Thoracic aorta (tissue), 2 donors: Measurements from ENCODE around the gene PCDHGA5. TPM values are rescaled to one million over a fixed set of nuclear protein-coding genes. Genes with fewer than 3 reads are reported as not detected.
A peak's percentile ranks its signal among the peaks of the same experiment; 100 is the strongest.
"Not testable (repeated sequence)": the region's sequence is repeated elsewhere in the genome, so short reads cannot be mapped to it uniquely, and the experiment has no call there.

ENCODE experiments used
- ATAC-seq: fragments of 150-250 bp; one replicate; pipeline ENCODE4 v1.8.0; 2017; ENCODE audit warnings: low read depth; ENCODE audit not compliant: insufficient number of reproducible peaks, low FRiP score
- DNase-seq: peaks from one replicate; pipeline ENCODE4 v3.0.0-alpha.2; 2020; ENCODE audit warnings: low spot score
- H3K27ac ChIP-seq, 2 donors: fragments of 200-600 bp; sonication (generic); 1 replicate in 1 of 2; 2 replicates in 1 of 2; pipeline ENCODE4 v1.5.1; 2016; ENCODE audit warnings: mild to moderate bottlenecking in 2 of 2, moderate library complexity in 2 of 2
- H3K27me3 ChIP-seq: fragments of 200-600 bp; sonication (generic); replicated peaks from 2 replicates; pipeline ENCODE4 v1.6.0; 2016; ENCODE audit warnings: mild to moderate bottlenecking; ENCODE audit not compliant: insufficient read depth
- H3K36me3 ChIP-seq: fragments of 200-600 bp; sonication (generic); one replicate; pipeline ENCODE4 v1.5.1; 2016
- H3K4me1 ChIP-seq, 2 donors: fragments of 200-600 bp; sonication (generic); 1 replicate in 1 of 2; 2 replicates in 1 of 2; pipeline versions ENCODE4 v1.5.1 to v1.6.0; 2016; ENCODE audit warnings: low read depth in 2 of 2, mild to moderate bottlenecking in 1 of 2; ENCODE audit not compliant: control insufficient read depth in 1 of 2
- H3K4me3 ChIP-seq: fragments of 200-600 bp; sonication (generic); 2 replicates; pipeline ENCODE4 v1.5.1; 2016; ENCODE audit warnings: mild to moderate bottlenecking
- H3K9me3 ChIP-seq: fragments of 200-600 bp; sonication (generic); 2 replicates; pipeline ENCODE4 v1.5.1; 2016
- total RNA-seq, 2 donors: library from RNA; depleted of rRNA; stranded (reverse); fragments of >200 nt; gene quantifications; one replicate each; pipeline versions ENCODE4 v1.1.0 to v1.2.3, GENCODE V29; 2016
- TF ChIP-seq, protein P1 (sequence below): fragments of 200-600 bp; sonication (generic); IDR thresholded peaks from one replicate; pipeline ENCODE4 v1.5.1; 2019; ENCODE audit warnings: antibody characterized with exemption

Gene PCDHGA5
- total RNA-seq, 2 donors from 2014 or later: 9.5 to 12.5 TPM

DNA sequence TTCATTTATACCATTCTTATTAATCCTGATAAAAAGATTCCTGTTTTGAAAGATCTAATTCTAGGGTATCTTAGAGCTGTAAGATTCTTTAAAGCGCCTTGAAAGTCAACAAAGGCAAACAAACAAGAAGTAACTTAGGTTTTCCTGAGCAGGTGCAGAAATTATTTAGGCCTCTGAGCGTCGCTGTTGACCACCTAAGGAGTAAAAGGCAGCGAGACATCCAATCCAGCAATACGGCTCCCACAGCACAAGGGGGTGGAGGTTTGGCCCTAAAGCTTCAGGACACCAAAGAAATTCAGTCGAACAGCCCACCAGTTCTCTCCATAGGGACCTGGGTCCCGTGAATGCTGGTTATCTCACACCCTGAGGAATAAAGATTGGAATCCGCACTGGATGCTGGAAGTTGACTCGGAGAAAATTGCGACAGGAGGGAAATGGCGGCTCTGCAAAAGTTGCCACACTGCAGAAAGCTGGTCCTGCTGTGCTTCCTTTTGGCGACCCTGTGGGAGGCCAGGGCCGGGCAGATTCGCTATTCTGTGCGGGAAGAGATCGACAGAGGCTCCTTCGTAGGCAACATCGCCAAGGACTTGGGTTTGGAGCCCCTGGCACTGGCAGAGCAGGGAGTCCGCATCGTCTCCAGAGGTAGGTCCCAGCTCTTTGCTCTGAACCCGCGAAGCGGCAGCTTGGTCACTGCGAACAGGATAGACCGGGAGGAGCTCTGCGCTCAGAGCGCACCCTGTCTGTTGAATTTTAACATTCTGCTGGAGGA, 25.2 kb upstream of the PCDHGA5 start, which contains the start of gene PCDHGA2:
Gene PCDHGA2, plus strand, starts transcription at position 223 of the 769 bp plus-strand sequence.
- Histone ChIP-seq H3K4me3 (peak within 1 kb of the TSS; percentile 64), H3K36me3 (peaks cover 3% of the 10 kb centered on the region), H3K27ac (no peak within 1 kb of the TSS), H3K9me3 (peaks cover 89% of the 10 kb centered on the region), H3K4me1 (no peaks in the 10 kb centered on the region), H3K27me3 (no peaks in the 10 kb centered on the region)
- ATAC-seq (no peak), DNase-seq (no peak)
- TF ChIP-seq, protein P1, sequence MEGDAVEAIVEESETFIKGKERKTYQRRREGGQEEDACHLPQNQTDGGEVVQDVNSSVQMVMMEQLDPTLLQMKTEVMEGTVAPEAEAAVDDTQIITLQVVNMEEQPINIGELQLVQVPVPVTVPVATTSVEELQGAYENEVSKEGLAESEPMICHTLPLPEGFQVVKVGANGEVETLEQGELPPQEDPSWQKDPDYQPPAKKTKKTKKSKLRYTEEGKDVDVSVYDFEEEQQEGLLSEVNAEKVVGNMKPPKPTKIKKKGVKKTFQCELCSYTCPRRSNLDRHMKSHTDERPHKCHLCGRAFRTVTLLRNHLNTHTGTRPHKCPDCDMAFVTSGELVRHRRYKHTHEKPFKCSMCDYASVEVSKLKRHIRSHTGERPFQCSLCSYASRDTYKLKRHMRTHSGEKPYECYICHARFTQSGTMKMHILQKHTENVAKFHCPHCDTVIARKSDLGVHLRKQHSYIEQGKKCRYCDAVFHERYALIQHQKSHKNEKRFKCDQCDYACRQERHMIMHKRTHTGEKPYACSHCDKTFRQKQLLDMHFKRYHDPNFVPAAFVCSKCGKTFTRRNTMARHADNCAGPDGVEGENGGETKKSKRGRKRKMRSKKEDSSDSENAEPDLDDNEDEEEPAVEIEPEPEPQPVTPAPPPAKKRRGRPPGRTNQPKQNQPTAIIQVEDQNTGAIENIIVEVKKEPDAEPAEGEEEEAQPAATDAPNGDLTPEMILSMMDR: peak; percentile 25

- H3K4me1 ChIP-seq, H3K36me3 ChIP-seq, DNase-seq, ATAC-seq, H3K27me3 ChIP-seq, H3K27ac ChIP-seq, H3K4me3 ChIP-seq: not testable (repeated sequence)
- H3K9me3 ChIP-seq: peaks cover 92% of the 10 kb centered on the region
Observed at GRCh38 chr5:141340781-141341354, 23.1 kb upstream of the PCDHGA5 start.

DNA sequence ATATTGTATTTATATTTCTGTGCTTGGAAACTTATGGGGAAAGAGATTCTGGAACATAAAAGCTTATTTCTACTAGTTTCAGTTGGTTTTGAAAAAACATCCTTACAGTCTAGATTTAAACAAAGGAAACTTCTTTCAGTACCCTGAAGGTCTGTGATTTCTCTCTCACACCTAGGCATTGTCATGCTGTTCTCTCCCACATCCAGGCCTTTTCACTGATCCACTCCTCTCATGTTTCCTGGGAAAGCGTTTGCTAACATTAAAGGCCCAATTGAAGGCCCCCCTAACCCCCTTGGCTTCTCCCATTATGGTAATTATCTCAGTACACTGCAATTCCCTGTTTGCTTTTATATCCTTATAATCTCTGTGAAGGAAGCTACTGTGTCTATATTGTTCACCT, 21.2 kb upstream of the PCDHGA5 start:
- peaks cover 89% of the 10 kb centered on the region for H3K9me3 ChIP-seq
- H3K4me3 ChIP-seq: no peak overlapping the region
- DNase-seq (no peak), ATAC-seq (no peak)
- no peaks in the 10 kb centered on the region for H3K4me1 ChIP-seq
- H3K27ac ChIP-seq: no peak overlapping the region
- peaks cover 3% of the 10 kb centered on the region for H3K36me3 ChIP-seq
- TF ChIP-seq, protein P1: no peak
- no peaks in the 10 kb centered on the region for H3K27me3 ChIP-seq

DNA sequence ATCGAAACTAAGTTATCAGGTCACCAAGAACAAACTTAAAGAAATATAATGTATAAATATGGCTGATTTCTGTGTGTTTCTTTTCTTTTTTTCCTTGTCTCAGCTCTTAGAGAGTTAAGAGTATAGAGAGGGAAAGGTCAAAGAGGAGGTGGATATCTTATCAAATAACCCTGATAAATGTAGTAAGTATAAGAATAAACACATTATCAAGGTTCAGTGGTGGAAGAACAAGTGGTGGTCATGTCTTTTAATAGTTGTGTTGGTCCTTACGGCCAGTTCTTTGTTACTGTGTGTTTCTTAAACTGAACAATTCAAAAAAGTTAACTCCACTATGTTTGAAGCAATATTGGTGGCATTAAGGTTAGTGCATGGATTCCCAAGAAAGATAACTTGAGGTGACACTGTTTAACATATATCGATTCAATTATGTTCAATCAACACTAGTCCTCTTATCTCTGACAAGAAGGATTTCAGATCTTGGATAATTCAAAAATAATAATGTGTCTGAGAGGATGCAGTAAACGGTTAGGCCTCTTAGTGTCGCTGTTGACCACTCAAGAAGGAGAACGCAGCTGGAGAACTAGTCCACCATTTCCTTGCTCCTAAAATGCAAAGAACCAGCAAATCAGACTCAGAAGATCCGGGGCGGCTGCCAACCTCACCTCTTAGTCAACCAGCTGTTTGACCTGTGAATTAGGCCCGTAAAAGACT, 20.6 kb upstream of the PCDHGA5 start, which contains the start of gene PCDHGA3:
Gene PCDHGA3, plus strand, starts transcription at position 588 of the 711 bp plus-strand sequence. CDS start 205 bp downstream, outside the sequence.
- no peak for ATAC-seq
- TF ChIP-seq, protein P1: peak; percentile 11

DNA sequence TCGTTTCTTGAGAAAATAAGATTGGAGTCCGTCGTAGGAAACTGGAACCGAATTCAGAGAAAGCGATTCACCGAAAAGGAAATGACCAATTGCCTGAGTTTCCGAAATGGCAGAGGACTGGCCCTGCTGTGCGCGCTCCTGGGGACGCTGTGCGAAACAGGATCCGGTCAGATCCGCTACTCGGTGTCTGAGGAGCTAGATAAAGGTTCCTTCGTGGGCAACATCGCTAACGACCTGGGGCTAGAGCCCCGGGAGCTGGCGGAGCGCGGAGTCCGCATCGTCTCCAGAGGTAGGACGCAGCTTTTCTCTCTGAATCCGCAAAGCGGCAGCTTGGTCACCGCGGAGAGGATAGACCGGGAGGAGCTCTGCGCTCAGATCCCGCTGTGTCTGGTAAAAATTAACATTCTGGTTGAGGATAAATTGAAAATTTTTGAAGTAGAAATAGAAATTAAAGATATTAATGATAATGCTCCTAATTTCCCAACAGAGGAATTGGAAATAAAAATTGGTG, 20.0 kb upstream of the PCDHGA5 start:
- no peak overlapping the region for H3K27ac ChIP-seq
- no peaks in the 10 kb centered on the region for H3K27me3 ChIP-seq
- no peaks in the 10 kb centered on the region for H3K4me1 ChIP-seq
- ATAC-seq (no peak), DNase-seq (no peak)
- H3K36me3 ChIP-seq: peaks cover 3% of the 10 kb centered on the region
- H3K9me3 ChIP-seq: peaks cover 89% of the 10 kb centered on the region
- H3K4me3 ChIP-seq: peak overlapping the region; percentile 53
- TF ChIP-seq, protein P1: no peak

More for the DNA sequence above, 20.6 kb upstream of the PCDHGA5 start, which contains the start of gene PCDHGA3:
- H3K4me3 ChIP-seq: peak within 1 kb of the TSS; percentile 53
- no peaks in the 10 kb centered on the region for H3K4me1 ChIP-seq
- H3K27me3 ChIP-seq: no peaks in the 10 kb centered on the region
- DNase-seq: no peak
- H3K36me3 ChIP-seq: peaks cover 3% of the 10 kb centered on the region
- H3K9me3 ChIP-seq: peaks cover 89% of the 10 kb centered on the region
- H3K27ac ChIP-seq: no peak within 1 kb of the TSS
